Measurements from ENCODE around the gene GREB1. TPM values are rescaled to one million over a fixed set of nuclear protein-coding genes. Genes with fewer than 3 reads are reported as not detected.

GREB1 gene
- total RNA-seq, 2 donors from 2014 or later = 2.4 to 13.5 TPM

- Histone ChIP-seq H3K27me3 (replicated peaks; ENCODE audit: insufficient read depth) (no peaks in the 10 kb centered on the region), H3K4me3 (no peak overlapping the region), H3K4me1 (ENCODE audit: control insufficient read depth in 1 of 2, low read depth in 2 of 2) (no peaks in the 10 kb centered on the region), H3K36me3 (no peaks in the 10 kb centered on the region), H3K9me3 (no peaks in the 10 kb centered on the region), H3K27ac (no peak overlapping the region)
- no peak for TF ChIP-seq CTCF (IDR thresholded peaks at IDR 0.05)
- no peak for DNase-seq (ENCODE audit: low spot score)
- no peak for ATAC-seq (ENCODE audit: insufficient number of reproducible peaks, low FRiP score, low read depth)
These were observed 51.2 kb downstream of the GREB1 start for GRCh38 chr2:11585071-11585470.

- no peak for TF ChIP-seq CTCF (IDR thresholded peaks at IDR 0.05)
- no peaks in the 10 kb centered on the region for H3K4me1 ChIP-seq (ENCODE audit: control insufficient read depth in 1 of 2, low read depth in 2 of 2)
- H3K4me3 ChIP-seq = no peak overlapping the region
- no peaks in the 10 kb centered on the region for H3K27me3 ChIP-seq (replicated peaks; ENCODE audit: insufficient read depth)
- no peak overlapping the region for H3K27ac ChIP-seq
- no peaks in the 10 kb centered on the region for H3K9me3 ChIP-seq
- ATAC-seq (ENCODE audit: insufficient number of reproducible peaks, low FRiP score, low read depth) (no peak), DNase-seq (ENCODE audit: low spot score) (no peak)
- no peaks in the 10 kb centered on the region for H3K36me3 ChIP-seq
These were observed 54.6 kb downstream of the GREB1 start for GRCh38 chr2:11588228-11589110.

GRCh38 chr2:11589316-11589940 is 55.6 kb downstream of the GREB1 start:
- DNase-seq (ENCODE audit: low spot score) (no peak), ATAC-seq (ENCODE audit: insufficient number of reproducible peaks, low FRiP score, low read depth) (no peak)
- no peak overlapping the region for H3K4me3 ChIP-seq
- no peaks in the 10 kb centered on the region for H3K36me3 ChIP-seq
- no peak overlapping the region for H3K27ac ChIP-seq
- no peak for TF ChIP-seq CTCF (IDR thresholded peaks at IDR 0.05)
- no peaks in the 10 kb centered on the region for H3K9me3 ChIP-seq
- no peaks in the 10 kb centered on the region for H3K4me1 ChIP-seq (ENCODE audit: control insufficient read depth in 1 of 2, low read depth in 2 of 2)
- no peaks in the 10 kb centered on the region for H3K27me3 ChIP-seq (replicated peaks; ENCODE audit: insufficient read depth)

- ATAC-seq (ENCODE audit: insufficient number of reproducible peaks, low FRiP score, low read depth) = no peak
- Histone ChIP-seq H3K27me3 (replicated peaks; ENCODE audit: insufficient read depth) (no peaks in the 10 kb centered on the region), H3K4me1 (ENCODE audit: control insufficient read depth in 1 of 2, low read depth in 2 of 2) (no peaks in the 10 kb centered on the region), H3K4me3 (no peak overlapping the region), H3K36me3 (no peaks in the 10 kb centered on the region), H3K27ac (no peak overlapping the region), H3K9me3 (no peaks in the 10 kb centered on the region)
- no peak for TF ChIP-seq CTCF (IDR thresholded peaks at IDR 0.05)
- DNase-seq (ENCODE audit: low spot score) = no peak
These were observed 56.3 kb downstream of the GREB1 start for GRCh38 chr2:11590193-11590592.

GRCh38 chr2:11591091-11591490 is 57.2 kb downstream of the GREB1 start:
- Histone ChIP-seq H3K27me3 (replicated peaks; ENCODE audit: insufficient read depth) (no peaks in the 10 kb centered on the region), H3K36me3 (no peaks in the 10 kb centered on the region), H3K9me3 (no peaks in the 10 kb centered on the region), H3K27ac (no peak overlapping the region), H3K4me1 (ENCODE audit: control insufficient read depth in 1 of 2, low read depth in 2 of 2) (no peaks in the 10 kb centered on the region), H3K4me3 (no peak overlapping the region)
- no peak for TF ChIP-seq CTCF (IDR thresholded peaks at IDR 0.05)
- DNase-seq (ENCODE audit: low spot score) = no peak
- no peak for ATAC-seq (ENCODE audit: insufficient number of reproducible peaks, low FRiP score, low read depth)

Data from thoracic aorta (tissue), 2 donors.